Measurements from ENCODE around the gene PCSK9. TPM values are rescaled to one million over a fixed set of nuclear protein-coding genes. Genes with fewer than 3 reads are reported as not detected.

The PCSK9 gene
- total RNA-seq, 2 experiments from 2014 or later: not detected

DNA sequence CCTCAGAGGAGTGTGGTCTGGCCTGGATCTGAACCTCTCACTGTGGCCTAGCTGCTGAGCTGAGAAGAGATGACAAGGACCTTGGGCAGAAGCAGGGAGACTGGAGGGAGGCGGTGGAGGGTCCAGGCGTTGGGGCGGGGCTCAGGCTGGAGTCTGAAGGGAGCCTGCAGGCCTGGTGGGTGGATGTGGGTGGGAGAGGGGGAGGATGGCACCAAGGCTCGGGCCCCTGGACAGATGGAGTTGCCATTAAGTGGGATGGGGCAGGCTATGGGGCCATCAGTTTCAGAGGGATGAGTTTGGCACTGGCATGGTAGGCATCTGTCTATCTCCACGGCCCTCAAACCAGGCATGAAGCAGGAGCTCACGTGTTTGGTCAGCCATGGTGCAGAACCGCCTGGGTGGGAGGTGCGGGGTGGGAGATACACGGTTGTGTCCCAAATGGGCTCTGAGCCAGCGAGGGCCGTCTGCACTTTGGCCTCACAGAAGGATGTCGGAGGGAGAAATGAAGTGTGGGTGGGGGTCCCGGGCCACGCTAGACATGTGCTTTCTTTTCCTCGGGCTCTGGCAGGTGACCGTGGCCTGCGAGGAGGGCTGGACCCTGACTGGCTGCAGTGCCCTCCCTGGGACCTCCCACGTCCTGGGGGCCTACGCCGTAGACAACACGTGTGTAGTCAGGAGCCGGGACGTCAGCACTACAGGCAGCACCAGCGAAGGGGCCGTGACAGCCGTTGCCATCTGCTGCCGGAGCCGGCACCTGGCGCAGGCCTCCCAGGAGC lies 23.6 kb downstream of the PCSK9 start:
- Mint-ChIP-seq H3K27me3 (no peaks in the 10 kb centered on the region), H3K4me1 (ENCODE audit: low read depth) (no peaks in the 10 kb centered on the region), H3K9me3 (no peaks in the 10 kb centered on the region), H3K4me3 (no peak overlapping the region), H3K36me3 (ENCODE audit: low read depth) (peaks cover 25% of the 10 kb centered on the region), H3K27ac (no peak overlapping the region)
- DNase-seq (no peak), ATAC-seq (ENCODE audit: poor library complexity) (no peak)
- TF ChIP-seq, protein P1, sequence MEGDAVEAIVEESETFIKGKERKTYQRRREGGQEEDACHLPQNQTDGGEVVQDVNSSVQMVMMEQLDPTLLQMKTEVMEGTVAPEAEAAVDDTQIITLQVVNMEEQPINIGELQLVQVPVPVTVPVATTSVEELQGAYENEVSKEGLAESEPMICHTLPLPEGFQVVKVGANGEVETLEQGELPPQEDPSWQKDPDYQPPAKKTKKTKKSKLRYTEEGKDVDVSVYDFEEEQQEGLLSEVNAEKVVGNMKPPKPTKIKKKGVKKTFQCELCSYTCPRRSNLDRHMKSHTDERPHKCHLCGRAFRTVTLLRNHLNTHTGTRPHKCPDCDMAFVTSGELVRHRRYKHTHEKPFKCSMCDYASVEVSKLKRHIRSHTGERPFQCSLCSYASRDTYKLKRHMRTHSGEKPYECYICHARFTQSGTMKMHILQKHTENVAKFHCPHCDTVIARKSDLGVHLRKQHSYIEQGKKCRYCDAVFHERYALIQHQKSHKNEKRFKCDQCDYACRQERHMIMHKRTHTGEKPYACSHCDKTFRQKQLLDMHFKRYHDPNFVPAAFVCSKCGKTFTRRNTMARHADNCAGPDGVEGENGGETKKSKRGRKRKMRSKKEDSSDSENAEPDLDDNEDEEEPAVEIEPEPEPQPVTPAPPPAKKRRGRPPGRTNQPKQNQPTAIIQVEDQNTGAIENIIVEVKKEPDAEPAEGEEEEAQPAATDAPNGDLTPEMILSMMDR (IDR thresholded peaks at IDR 0.05): no peak
- CTCF ChIA-PET: no interaction called here
- peaks cover 12% of the 10 kb centered on the region for H3K36me3 ChIP-seq (ENCODE audit: insufficient read depth, low read length)
- no peaks in the 10 kb centered on the region for H3K27me3 ChIP-seq (ENCODE audit: control insufficient read depth in 1 of 2, insufficient read depth in 2 of 2, low read length in 2 of 2)
- no peaks in the 10 kb centered on the region for H3K4me1 ChIP-seq (ENCODE audit: insufficient read depth, low read length)
- no peak overlapping the region for H3K4me3 ChIP-seq (ENCODE audit: low read length)
- H3K27ac ChIP-seq (ENCODE audit: low read depth in 1 of 2, low read length in 2 of 2): no peak overlapping the region
- intact Hi-C loops (cut with DNase I, micrococcal nuclease): no loop called here
- no peaks in the 10 kb centered on the region for H3K9me3 ChIP-seq (ENCODE audit: control insufficient read depth in 1 of 2, insufficient read depth in 1 of 2, low read length in 2 of 2)
- POLR2A ChIA-PET: no interaction called here

DNA sequence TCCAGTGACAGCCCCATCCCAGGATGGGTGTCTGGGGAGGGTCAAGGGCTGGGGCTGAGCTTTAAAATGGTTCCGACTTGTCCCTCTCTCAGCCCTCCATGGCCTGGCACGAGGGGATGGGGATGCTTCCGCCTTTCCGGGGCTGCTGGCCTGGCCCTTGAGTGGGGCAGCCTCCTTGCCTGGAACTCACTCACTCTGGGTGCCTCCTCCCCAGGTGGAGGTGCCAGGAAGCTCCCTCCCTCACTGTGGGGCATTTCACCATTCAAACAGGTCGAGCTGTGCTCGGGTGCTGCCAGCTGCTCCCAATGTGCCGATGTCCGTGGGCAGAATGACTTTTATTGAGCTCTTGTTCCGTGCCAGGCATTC lies 24.2 kb downstream of the PCSK9 start:
- H3K4me3 ChIP-seq (ENCODE audit: low read length): no peak overlapping the region
- no peaks in the 10 kb centered on the region for H3K27me3 ChIP-seq (ENCODE audit: control insufficient read depth in 1 of 2, insufficient read depth in 2 of 2, low read length in 2 of 2)
- Mint-ChIP-seq H3K4me3 (no peak overlapping the region), H3K9me3 (no peaks in the 10 kb centered on the region), H3K27me3 (no peaks in the 10 kb centered on the region), H3K27ac (no peak overlapping the region), H3K4me1 (ENCODE audit: low read depth) (no peaks in the 10 kb centered on the region), H3K36me3 (ENCODE audit: low read depth) (peaks cover 30% of the 10 kb centered on the region)
- POLR2A ChIA-PET: no interaction called here
- no peaks in the 10 kb centered on the region for H3K9me3 ChIP-seq (ENCODE audit: control insufficient read depth in 1 of 2, insufficient read depth in 1 of 2, low read length in 2 of 2)
- peaks cover 15% of the 10 kb centered on the region for H3K36me3 ChIP-seq (ENCODE audit: insufficient read depth, low read length)
- intact Hi-C loops (cut with DNase I, micrococcal nuclease): no loop called here
- DNase-seq (no peak), ATAC-seq (ENCODE audit: poor library complexity) (no peak)
- no peaks in the 10 kb centered on the region for H3K4me1 ChIP-seq (ENCODE audit: insufficient read depth, low read length)
- CTCF ChIA-PET: no interaction called here
- H3K27ac ChIP-seq (ENCODE audit: low read depth in 1 of 2, low read length in 2 of 2): no peak overlapping the region
- TF ChIP-seq, protein P1 (IDR thresholded peaks at IDR 0.05): no peak

DNA sequence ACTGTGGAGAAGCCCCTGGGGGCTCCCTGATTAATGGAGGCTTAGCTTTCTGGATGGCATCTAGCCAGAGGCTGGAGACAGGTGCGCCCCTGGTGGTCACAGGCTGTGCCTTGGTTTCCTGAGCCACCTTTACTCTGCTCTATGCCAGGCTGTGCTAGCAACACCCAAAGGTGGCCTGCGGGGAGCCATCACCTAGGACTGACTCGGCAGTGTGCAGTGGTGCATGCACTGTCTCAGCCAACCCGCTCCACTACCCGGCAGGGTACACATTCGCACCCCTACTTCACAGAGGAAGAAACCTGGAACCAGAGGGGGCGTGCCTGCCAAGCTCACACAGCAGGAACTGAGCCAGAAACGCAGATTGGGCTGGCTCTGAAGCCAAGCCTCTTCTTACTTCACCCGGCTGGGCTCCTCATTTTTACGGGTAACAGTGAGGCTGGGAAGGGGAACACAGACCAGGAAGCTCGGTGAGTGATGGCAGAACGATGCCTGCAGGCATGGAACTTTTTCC lies 24.8 kb downstream of the PCSK9 start:
- CTCF ChIA-PET: no interaction called here
- Histone ChIP-seq H3K4me3 (ENCODE audit: low read length) (no peak overlapping the region), H3K36me3 (ENCODE audit: insufficient read depth, low read length) (peaks cover 21% of the 10 kb centered on the region), H3K27ac (ENCODE audit: low read depth in 1 of 2, low read length in 2 of 2) (no peak overlapping the region), H3K27me3 (ENCODE audit: control insufficient read depth in 1 of 2, insufficient read depth in 2 of 2, low read length in 2 of 2) (no peaks in the 10 kb centered on the region), H3K4me1 (ENCODE audit: insufficient read depth, low read length) (no peaks in the 10 kb centered on the region), H3K9me3 (ENCODE audit: control insufficient read depth in 1 of 2, insufficient read depth in 1 of 2, low read length in 2 of 2) (no peaks in the 10 kb centered on the region)
- ATAC-seq (ENCODE audit: poor library complexity) (no peak), DNase-seq (no peak)
- intact Hi-C loops (cut with DNase I, micrococcal nuclease): no loop called here
- POLR2A ChIA-PET: no interaction called here
- no peak overlapping the region for H3K27ac Mint-ChIP-seq
- no peak overlapping the region for H3K4me3 Mint-ChIP-seq
- no peaks in the 10 kb centered on the region for H3K4me1 Mint-ChIP-seq (ENCODE audit: low read depth)
- TF ChIP-seq, protein P1 (IDR thresholded peaks at IDR 0.05): no peak
- no peaks in the 10 kb centered on the region for H3K27me3 Mint-ChIP-seq
- H3K9me3 Mint-ChIP-seq: no peaks in the 10 kb centered on the region
- peaks cover 36% of the 10 kb centered on the region for H3K36me3 Mint-ChIP-seq (ENCODE audit: low read depth)

Data from CD4-positive, alpha-beta T cell (primary cell).